ENCODE data around the gene GRWD1.

The GRWD1 gene

DNA sequence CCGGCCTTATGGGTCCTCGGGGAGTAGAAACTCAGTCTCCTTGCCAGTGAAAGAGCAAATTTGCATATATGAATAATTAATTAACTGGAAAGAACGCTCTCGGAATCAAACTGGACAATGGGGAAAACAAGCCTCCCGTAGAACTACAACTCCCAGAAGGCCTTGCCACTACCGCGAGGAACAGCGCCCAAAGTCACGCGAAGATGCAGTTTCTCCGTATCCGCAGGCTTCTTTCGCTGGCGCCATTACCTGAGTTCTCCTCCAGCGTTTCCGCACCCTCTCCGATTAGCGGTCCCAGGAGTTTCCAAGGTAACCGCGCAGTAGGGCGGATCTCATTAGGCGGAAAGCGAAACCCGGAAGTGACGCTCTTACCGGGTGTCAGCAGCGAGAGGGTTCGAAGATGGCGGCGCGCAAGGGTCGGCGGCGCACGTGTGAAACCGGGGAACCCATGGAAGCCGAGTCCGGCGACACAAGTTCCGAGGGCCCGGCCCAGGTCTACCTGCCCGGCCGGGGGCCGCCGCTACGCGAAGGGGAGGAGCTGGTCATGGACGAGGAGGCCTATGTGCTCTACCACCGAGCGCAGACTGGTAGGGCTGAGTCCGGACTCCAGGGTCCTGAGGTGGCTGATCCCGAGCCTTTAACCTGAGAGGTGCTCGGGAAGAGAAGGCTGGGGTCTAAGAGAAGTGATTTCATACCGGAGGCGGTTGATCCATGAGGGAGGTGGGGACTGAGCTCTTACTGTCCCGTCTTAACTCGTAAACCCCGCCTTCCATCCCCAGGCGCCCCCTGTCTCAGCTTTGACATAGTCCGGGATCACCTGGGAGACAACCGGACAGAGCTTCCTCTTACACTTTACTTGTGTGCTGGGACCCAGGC is at the start of gene GRWD1:
TSS of gene GRWD1 (plus strand) at position 378 of the 876 bp plus-strand sequence. CDS start at position 401, 23 bp downstream.
- peak; percentile 42 to 93 (median 84) for DNase-seq

DNA sequence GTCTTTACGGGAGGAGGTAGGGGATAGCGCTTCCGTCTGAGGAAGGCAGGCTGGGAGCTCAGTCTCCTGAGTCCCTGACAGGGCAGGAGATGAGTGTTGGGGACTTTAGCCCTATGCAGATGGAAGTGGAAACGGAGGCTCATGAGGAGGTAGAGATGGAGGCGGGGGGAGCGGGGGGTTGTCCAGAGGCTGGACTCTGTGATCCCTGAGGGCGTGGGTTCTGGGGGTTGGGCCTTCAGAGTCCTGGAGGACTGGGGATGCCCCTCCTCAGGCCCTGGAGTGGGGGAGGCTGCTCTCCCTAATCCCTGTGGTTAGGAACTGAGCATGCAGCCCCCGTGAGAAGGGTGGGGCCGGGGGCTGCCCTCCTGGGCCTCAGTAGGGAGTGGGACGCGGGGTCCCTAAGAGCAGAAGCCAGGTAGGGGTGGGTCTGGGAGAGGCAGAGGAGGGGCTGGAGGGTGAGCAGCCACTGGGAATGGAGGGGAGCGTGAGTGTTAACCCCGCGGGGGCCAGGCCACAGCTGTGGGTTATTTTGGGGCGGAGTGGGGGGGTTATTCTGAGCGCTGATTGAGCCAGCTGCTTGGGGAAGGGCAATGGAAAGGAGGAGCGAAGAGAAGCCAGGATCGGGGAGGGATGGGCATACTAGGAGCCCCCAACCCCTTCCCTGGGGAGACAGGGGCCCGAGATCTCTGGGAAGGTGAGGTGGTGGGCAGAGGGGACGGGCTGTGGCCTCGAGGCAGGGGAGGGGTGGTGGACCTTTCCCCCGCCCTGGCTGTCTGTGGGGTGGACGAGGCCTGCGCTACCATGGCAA is 49.6 kb upstream of the GRWD1 start:
- DNase-seq: no peak

DNA sequence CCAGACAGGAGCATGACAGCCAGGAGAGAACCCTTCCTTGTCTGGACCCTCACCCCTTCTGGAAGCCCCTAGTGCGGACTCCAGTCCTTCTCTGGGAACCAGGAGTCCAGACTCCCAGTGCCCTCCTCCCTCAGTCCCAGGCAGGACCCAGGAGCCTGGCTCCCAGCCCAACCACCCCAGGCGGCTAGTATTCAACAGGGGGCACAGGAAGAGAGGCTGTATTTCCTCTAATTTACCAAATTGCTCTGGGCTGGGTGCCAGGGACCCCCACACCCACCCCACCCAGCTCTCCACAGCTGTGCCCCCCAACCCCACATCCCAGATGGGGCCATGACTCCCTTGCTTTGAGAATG is 49.0 kb upstream of the GRWD1 start:
- no peak for DNase-seq

DNA sequence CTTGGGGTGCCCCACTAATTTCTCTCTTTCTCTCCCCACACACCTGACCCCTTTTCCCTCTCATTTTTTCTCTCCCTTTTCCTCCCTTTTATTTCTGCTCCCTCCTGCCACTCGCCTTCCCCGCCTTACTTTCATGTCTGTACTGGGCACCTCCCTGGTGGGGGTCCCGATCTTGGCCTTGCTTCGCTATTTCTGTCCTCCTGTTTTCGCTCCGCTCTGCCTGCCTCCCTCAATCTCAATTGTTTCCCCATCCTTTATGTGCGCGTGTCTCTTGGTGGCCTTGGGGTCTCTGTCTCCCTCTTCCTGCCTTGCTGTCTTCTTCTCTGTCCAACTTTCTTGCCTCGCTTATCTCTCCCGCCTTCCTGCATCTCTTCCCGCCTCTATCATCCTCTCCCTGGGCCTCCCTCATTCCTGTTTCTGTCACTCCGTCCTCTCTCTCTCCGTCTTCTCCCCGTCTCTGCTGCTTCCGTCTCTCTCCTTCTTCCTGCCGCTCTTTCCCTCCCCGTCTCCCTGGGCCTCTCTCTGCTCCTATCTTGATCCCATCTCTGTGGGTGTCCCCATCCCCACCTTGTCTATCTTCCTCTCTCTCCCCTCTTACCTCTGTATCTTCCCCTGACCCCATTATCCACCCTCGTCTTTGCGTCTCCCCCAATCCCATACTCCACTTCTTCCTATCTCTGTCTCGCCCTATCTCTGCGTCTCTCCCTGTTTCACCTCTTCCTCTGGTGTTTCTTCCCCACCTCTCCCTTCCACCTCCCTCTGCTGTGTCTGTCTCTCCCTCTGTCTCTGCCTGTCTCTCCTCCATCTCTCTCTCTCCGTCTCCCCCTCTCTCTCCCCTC is 48.3 kb upstream of the GRWD1 start:
- DNase-seq: no peak

DNA sequence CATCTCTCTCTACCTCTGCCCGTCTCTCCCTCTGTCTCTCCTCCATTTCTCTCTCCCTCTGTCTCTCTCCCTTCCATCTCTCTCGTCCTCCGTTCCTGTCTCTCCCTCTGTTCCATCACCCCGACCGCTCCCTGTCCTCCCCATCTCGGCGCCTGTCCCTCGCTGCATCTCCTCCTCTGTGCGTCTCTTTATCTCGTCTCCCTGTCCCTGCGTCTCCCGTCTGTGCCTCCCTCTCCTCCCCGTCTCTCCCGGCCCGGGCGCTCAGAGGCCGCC is 47.7 kb upstream of the GRWD1 start:
- no peak for DNase-seq

DNA sequence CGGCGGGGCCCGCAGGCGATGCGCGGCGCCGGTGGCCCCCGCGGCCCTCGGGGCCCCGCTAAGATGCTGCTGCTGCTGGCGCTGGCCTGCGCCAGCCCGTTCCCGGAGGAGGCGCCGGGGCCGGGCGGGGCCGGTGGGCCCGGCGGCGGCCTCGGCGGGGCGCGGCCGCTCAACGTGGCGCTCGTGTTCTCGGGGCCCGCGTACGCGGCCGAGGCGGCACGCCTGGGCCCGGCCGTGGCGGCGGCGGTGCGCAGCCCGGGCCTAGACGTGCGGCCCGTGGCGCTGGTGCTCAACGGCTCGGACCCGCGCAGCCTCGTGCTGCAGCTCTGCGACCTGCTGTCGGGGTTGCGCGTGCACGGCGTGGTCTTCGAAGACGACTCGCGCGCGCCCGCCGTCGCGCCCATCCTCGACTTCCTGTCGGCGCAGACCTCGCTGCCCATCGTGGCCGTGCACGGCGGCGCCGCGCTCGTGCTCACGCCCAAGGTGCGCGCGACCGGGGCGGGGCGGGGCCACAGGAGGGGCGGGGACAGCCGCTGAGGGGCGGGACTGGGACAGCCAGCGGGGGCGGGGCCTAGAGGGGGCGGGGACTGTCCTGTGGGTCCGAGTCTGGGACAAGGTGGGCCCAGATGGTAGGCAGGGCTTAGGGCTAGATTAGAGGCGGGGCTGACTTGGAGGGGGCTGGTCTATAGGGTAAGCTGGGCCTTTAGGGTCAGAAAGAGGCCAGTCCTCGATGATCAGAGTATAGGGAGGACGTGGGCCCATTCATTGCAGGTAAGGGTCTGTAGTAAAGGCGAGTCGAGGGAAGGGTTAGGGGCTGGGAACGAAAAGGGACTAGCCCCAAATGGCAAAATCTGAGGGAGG is 47.2 kb upstream of the GRWD1 start:
- peak in 14 of 56 donors; percentile 7 to 72 (median 18) for DNase-seq

DNA sequence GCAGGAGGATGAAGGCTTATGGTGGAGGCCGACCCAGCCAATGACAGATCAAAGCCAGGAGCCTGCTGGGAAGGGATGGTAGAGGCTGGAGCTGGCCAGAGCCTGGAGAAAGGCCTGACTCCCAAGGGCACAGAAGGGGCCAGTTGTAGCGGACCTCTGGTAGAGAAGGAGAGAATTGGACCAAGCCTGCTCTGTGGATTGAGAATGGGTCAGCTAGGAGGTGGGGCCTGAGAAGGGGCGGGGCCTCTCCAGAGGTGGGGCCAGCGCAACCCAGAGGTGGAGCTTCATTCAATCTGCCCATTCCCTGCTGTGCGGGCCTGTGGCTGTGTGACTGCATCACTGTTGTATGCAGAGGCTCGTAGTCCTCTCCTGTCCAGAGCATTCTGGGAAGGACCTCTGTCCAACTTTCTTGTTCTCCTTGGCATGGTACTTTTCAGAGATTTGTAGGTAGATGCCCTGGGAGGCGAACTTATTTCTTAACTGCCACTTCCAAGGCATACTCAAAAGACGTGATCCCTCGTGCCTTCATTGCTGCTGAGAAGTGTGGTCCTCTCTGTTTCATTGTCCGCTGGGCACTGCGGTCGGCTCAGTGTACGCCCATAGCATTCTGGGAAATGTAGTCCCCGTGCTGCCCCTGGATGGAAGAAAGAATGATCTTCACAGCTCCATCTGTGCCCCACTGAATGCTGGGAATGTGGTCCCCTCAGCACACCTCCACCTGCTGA is 45.6 kb upstream of the GRWD1 start:
- DNase-seq: peak in 3 of 56 donors; percentile 12 to 29 (median 13)

DNA sequence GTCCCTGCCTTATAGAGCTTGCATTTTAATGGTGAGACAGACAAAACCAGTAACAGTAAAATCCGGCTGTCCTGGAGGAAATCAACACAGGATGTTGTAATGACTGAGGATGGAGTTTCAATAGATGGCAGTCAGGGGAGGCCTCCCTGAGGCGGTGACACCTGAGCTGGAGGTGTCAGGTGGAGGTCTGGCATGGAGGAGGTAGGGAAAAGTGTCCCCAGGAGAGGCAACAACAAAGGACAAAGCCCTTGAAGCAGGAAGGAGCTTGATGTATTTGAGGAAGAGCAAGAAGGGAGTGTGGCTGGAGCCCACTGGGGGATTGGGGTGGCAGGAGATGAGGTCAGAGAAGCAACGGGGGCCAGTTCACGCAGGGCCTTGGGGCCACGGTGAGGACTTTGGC is 44.5 kb upstream of the GRWD1 start:
- DNase-seq: no peak

DNA sequence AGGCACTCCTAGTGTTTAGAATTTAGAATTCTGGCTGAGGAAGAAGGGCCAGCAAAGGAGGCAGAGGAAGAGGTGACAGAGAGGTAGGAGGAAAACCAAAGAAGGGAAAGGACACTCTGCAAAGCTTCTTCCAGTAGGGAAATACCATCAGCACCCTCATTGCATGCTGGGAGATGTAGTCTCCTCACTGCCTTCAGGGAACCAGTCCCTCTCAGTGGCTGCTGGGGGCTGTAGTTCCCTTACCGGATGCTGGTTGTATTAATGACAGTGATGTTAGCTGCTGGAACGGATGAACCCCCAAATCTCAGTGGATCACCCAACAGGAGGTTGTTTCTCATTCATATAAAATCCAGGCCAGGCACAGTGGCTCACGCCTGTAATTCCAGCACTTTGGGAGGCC is 42.2 kb upstream of the GRWD1 start:
- DNase-seq: peak in 20 of 56 donors; percentile 5 to 61 (median 26)

DNA sequence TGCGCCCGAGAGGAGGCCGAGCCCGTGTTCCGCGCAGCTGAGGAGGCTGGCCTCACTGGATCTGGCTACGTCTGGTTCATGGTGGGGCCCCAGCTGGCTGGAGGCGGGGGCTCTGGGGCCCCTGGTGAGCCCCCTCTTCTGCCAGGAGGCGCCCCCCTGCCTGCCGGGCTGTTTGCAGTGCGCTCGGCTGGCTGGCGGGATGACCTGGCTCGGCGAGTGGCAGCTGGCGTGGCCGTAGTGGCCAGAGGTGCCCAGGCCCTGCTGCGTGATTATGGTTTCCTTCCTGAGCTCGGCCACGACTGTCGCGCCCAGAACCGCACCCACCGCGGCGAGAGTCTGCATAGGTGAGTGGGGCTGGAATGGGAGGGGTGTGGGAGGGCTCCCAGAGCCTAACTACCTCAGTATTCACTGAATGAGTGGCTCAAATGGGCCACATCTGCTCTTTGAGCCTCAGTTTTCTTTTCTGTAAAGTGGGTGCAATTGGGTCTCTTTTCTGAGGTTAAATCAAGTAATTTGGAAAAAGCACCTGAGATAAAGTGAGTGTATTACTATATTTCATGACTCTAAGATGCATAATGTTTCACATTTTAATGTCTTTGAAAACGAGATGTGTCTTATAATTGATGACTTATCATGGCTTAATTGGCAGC is 40.6 kb upstream of the GRWD1 start:
- DNase-seq: no peak

DNA sequence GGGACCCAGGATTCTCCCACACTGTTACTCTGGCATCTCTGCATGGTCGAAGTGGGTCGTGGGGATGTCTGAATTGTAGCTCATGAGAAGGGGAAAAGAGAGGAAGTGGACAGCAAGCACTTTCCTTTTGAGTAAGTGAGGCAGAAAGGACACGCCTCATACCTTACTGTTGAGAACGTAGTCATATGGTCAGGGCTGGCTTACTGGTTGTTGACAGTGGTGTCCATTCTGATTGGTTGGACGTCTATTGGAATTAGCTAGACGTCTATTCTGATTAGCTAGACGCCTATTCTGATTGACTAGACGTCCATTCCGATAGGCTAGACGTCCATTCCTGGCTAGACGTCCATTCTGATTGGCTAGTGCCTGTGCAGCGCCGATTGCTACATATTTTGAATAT is 39.9 kb upstream of the GRWD1 start:
- no peak for DNase-seq

DNA sequence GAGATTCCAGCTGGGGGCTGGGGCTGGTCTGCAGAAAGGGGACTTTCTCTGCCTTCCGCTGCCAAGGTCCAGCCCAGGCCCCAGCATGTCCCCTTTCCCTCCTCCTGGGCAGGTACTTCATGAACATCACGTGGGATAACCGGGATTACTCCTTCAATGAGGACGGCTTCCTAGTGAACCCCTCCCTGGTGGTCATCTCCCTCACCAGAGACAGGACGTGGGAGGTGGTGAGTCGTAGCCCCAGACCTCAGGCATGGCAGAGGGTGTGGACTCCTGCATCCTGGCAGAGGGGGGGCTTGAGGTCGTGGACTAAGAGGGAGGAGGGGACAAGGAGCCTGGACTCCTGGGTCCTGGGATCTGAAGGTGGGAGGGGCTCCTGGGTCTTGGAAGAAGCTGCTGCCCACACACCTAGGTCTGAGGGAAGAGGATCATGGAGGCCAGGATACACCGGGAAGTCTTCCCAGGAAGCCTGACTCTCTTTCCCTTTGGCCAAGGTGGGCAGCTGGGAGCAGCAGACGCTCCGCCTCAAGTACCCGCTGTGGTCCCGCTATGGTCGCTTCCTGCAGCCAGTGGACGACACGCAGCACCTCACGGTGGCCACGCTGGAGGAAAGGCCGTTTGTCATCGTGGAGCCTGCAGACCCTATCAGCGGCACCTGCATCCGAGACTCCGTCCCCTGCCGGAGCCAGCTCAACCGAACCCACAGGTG is 31.8 kb upstream of the GRWD1 start:
- DNase-seq: no peak

DNA sequence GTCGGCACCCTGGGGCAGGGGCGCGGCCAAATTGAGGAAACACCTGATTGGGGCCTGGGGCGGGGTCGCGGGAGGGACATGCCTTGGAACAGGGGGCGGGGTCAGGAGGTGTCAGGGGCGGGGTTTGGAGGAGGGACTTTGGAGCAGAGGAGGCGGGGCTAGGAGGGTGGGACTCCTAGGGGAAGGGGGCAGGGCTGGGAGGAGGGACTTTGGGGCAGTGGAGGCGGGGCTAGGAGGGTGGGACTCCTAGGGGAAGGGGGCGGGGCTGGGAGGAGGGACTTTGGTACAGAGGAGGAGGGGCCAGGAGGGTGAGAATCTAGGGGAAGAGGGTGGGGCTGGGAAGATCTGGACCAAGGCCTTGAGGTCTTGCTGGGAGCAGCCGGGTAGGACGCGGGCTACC is 30.4 kb upstream of the GRWD1 start:
- peak in 22 of 56 donors; percentile 2 to 72 (median 27) for DNase-seq

DNA sequence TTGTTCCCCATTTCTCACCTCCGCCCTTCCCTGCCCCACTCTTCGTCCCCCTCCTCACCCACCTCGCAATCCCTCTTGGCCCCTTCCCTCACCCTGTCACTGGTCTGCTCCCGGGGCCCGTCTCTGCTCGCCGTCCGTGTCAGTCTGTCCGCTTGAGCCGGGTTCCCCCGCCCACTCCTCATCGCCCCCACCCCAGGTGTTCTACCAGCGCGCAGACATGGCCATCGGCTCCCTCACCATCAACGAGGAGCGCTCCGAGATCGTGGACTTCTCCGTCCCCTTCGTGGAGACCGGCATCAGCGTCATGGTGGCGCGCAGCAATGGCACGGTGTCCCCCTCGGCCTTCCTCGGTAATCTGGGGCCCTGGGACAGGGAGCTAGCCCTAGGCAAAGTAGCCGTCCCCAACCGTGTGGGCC is 30.0 kb upstream of the GRWD1 start:
- no peak for DNase-seq

DNA sequence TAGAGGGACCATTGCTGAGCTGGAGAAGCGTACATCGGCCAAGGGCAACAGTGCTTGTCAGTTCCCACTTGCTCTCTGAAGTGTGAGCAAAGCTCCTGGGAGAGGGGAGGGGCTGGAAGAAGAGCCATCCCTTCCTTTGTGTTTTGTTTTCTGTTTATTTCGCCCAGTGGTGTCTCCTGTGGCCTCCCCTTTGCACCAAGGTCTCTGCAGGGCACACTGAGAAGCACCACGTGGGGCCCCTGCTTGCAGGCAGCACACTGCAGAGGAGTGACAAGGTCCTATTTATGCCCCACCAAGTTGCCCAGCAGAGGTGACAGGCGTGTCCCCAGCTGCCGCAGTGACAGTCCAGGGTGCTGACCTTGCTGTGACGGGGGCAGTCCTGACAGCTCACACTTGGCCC is 28.4 kb upstream of the GRWD1 start:
- DNase-seq: no peak

DNA sequence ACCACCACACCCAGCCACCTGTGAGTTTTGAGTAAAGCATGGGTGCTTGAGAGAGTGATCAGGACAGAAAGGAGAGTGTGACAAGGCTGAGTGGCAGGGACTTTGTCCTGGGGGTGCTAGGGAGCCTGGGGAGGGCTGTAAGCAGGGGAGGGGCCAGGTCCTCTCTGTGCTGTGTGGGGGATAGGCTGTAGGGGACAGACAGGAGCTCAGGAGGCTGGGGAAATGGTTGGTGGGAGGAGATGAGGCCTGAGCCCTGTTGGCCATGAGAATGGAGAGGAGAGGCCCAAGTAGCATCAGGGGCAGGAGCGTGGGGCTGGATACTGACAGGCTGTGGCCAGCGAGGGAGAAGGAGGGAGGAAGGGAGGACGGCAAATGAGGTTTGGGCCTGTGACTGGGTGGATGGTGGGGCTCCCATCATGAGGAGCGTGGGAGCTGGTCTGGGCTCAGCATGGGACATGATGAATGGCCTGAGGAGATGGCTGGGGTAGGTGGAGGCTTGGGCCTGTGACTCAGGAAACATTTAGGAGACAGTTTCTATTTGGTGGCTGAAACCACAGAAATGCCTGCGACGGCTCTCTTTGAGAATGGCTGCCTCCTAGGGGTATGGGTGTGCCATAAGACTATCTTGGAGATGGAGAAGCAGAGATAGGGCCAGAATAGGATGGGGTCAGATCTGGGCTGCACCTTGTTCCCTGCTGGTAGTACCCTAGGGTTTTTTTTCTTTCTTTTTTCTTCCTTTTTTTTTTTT is 27.3 kb upstream of the GRWD1 start:
- DNase-seq: no peak

DNA sequence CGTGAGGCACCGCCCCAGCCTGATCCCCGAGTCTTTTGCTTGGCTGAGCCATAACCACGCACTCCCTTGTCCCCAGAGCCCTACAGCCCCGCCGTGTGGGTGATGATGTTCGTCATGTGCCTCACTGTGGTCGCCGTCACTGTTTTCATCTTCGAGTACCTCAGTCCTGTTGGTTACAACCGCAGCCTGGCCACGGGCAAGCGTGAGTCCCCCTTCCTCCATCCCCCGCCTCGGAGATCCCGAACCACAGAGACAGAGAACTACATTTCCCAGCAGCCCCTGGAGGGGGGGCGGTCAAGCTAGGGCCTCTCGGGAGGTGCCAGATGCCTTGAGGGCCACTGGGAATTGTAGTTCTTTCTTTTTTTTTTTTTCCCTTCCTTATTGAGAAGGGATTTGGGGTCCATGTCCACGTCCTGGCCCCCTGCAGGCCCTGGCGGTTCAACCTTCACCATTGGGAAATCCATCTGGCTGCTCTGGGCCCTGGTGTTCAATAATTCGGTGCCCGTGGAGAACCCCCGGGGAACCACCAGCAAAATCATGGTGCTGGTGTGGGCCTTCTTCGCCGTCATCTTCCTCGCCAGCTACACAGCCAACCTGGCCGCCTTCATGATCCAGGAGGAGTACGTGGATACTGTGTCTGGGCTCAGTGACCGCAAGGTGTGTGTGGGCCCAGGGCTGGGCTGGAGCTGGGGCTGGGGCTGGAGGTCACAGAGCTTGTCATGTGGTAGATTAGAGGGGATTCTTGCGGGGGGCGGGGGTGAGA is 26.4 kb upstream of the GRWD1 start:
- peak in 22 of 56 donors; percentile 7 to 58 (median 24) for DNase-seq
